Hematopoietic multipotent progenitor cell treated with erythropoietin and hydrocortisone succinate and interleukin-3 and kit ligand, for 4 days (in vitro differentiated cells): ENCODE results near the gene HPCAL1.

Experiments
- DNase-seq: peaks from one replicate; pipeline ENCODE4 v3.0.0-alpha.2; 2015

The HPCAL1 gene

GRCh38 chr2:10475221-10475722, 172.6 kb downstream of the HPCAL1 start:
- no peak for DNase-seq

GRCh38 chr2:10475811-10476660, 173.3 kb downstream of the HPCAL1 start:
- DNase-seq = no peak

GRCh38 chr2:10476723-10477442, 174.2 kb downstream of the HPCAL1 start:
- DNase-seq = no peak
